ENCODE results near the gene ITGB5.

DNA sequence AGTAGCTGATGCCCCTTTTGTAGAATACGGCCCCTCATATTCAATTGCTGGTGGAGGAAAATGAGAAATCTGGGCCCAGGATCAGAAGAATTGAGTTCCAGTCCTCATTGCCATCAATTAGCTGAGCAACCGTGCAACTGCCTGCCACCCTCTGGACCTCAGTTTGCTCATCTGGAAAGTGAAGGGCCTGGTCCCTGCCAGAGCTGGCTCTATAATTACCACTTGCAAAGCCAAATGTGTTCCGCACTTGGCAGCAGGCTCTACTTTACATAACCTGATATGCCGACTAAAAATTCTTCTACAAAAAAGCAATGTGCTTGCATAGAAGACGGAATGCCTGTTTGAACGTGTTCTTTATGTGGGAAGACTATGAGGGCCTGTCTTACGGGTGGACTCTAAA, 8.6 kb upstream of the ITGB5 start:
- TF ChIP-seq, protein P1, sequence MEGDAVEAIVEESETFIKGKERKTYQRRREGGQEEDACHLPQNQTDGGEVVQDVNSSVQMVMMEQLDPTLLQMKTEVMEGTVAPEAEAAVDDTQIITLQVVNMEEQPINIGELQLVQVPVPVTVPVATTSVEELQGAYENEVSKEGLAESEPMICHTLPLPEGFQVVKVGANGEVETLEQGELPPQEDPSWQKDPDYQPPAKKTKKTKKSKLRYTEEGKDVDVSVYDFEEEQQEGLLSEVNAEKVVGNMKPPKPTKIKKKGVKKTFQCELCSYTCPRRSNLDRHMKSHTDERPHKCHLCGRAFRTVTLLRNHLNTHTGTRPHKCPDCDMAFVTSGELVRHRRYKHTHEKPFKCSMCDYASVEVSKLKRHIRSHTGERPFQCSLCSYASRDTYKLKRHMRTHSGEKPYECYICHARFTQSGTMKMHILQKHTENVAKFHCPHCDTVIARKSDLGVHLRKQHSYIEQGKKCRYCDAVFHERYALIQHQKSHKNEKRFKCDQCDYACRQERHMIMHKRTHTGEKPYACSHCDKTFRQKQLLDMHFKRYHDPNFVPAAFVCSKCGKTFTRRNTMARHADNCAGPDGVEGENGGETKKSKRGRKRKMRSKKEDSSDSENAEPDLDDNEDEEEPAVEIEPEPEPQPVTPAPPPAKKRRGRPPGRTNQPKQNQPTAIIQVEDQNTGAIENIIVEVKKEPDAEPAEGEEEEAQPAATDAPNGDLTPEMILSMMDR (IDR thresholded peaks at IDR 0.05; ENCODE audit: insufficient read depth, low read depth, low read length): no peak
- TF ChIP-seq EZH2 (IDR thresholded peaks at IDR 0.05; ENCODE audit: insufficient read depth, low read length): no peak
